Measurements from ENCODE around the gene IGSF21. TPM values are rescaled to one million over a fixed set of nuclear protein-coding genes. Genes with fewer than 3 reads are reported as not detected.

Gene IGSF21
- total and polyA plus RNA-seq, 2 donors (not counting 1 experiment from before 2014, with no cell fraction given), result not detected

DNA sequence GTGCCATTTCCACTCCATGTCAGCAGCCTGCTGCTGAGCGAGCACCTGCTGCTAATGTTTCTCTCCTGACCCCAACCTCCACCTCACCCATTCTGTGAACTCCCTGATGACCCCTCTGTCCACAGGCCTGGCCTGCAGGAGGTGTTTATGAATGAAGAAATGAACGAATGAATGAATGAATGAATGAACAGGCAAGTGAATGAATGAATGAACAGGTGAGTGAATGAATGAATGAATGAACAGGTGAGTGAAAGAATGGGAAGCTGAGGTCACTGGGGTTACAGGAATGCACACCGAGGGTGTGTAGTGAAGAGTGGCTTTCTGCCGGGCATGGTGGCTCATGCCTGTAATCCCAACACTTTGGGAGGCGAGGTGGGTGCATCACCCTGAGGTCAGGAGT is 173.4 kb downstream of the IGSF21 start:
- H4K20me1 ChIP-seq (ENCODE audit: control insufficient read depth, insufficient read depth, low read length, poor library complexity, severe bottlenecking), result no peaks in the 10 kb centered on the region
- intact Hi-C loops (cut with micrococcal nuclease), result no loop called here
- WGBS (ENCODE audit: insufficient coverage), result 69% methylated on average over 4 of the region's 5 CpGs
- Mint-ChIP-seq H3K27me3 (peaks cover 14% of the 10 kb centered on the region), H3K27ac (no peak overlapping the region), H3K9me3 (ENCODE audit: insufficient read depth) (no peaks in the 10 kb centered on the region), H3K4me1 (no peaks in the 10 kb centered on the region), H3K4me3 (no peak overlapping the region)
- H3K9me3 ChIP-seq (ENCODE audit: control extremely low read depth in 1 of 3, control insufficient read depth in 2 of 3, insufficient read depth in 1 of 3, low read length in 2 of 3), result peaks cover 0 to 4% (median 0%) of the 10 kb centered on the region in 3 donors
- CTCF ChIA-PET, result no interaction called here
- no peaks in the 10 kb centered on the region for H3K79me2 ChIP-seq (ENCODE audit: control insufficient read depth, insufficient read depth, low read length)
- H3K27ac ChIP-seq (ENCODE audit: low read length in 2 of 2), result no peak overlapping the region
- H3K4me1 ChIP-seq (ENCODE audit: control insufficient read depth in 2 of 2, insufficient read depth in 2 of 2, low read length in 2 of 2), result no peaks in the 10 kb centered on the region
- no peak overlapping the region for H2AFZ ChIP-seq (ENCODE audit: insufficient read depth, low read depth, low read length, poor library complexity, severe bottlenecking)
- TF ChIP-seq EZH2 (IDR thresholded peaks at IDR 0.05; ENCODE audit: borderline replicate concordance, insufficient read depth, low read depth, low read length, poor library complexity, severe bottlenecking), result no peak
- TF ChIP-seq, protein P1, sequence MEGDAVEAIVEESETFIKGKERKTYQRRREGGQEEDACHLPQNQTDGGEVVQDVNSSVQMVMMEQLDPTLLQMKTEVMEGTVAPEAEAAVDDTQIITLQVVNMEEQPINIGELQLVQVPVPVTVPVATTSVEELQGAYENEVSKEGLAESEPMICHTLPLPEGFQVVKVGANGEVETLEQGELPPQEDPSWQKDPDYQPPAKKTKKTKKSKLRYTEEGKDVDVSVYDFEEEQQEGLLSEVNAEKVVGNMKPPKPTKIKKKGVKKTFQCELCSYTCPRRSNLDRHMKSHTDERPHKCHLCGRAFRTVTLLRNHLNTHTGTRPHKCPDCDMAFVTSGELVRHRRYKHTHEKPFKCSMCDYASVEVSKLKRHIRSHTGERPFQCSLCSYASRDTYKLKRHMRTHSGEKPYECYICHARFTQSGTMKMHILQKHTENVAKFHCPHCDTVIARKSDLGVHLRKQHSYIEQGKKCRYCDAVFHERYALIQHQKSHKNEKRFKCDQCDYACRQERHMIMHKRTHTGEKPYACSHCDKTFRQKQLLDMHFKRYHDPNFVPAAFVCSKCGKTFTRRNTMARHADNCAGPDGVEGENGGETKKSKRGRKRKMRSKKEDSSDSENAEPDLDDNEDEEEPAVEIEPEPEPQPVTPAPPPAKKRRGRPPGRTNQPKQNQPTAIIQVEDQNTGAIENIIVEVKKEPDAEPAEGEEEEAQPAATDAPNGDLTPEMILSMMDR (IDR thresholded peaks at IDR 0.05), result no peak
- H3K27me3 ChIP-seq (replicated peaks in 1 of 4; ENCODE audit: control extremely low read depth in 1 of 4, control insufficient read depth in 3 of 4, insufficient read depth in 4 of 4, low read length in 3 of 4), result no peaks in the 10 kb centered on the region
- H3K4me3 ChIP-seq (ENCODE audit: control extremely low read depth in 1 of 5, extremely low read depth in 1 of 5, insufficient read depth in 1 of 5, low read depth in 2 of 5, low read length in 4 of 5), result no peak overlapping the region
- no peaks in the 10 kb centered on the region for H3K36me3 ChIP-seq (replicated peaks in 1 of 2; ENCODE audit: control extremely low read depth in 1 of 2, control insufficient read depth in 1 of 2, extremely low read depth in 1 of 2, insufficient read depth in 2 of 2, low read length in 1 of 2)
- no peak overlapping the region for H3K4me2 ChIP-seq (replicated peaks; ENCODE audit: low read depth, low read length, poor library complexity, severe bottlenecking)
- DNase-seq, result no peak
- no peak overlapping the region for H3K9ac ChIP-seq (ENCODE audit: low read length)
- POLR2A ChIA-PET, result no interaction called here
- no peak for ATAC-seq (ENCODE audit: low read depth)

- ChIA-PET CTCF (no interaction called here), POLR2A (no interaction called here)
- Histone ChIP-seq H3K79me2 (ENCODE audit: control insufficient read depth, insufficient read depth, low read length) (no peaks in the 10 kb centered on the region), H3K27ac (ENCODE audit: low read length in 2 of 2) (no peak overlapping the region), H2AFZ (ENCODE audit: insufficient read depth, low read depth, low read length, poor library complexity, severe bottlenecking) (no peak overlapping the region), H3K9me3 (ENCODE audit: control extremely low read depth in 1 of 3, control insufficient read depth in 2 of 3, insufficient read depth in 1 of 3, low read length in 2 of 3) (peaks cover 0 to 7% (median 0%) of the 10 kb centered on the region in 3 donors), H3K27me3 (replicated peaks in 1 of 4; ENCODE audit: control extremely low read depth in 1 of 4, control insufficient read depth in 3 of 4, insufficient read depth in 4 of 4, low read length in 3 of 4) (no peaks in the 10 kb centered on the region), H3K9ac (ENCODE audit: low read length) (no peak overlapping the region), H4K20me1 (ENCODE audit: control insufficient read depth, insufficient read depth, low read length, poor library complexity, severe bottlenecking) (no peaks in the 10 kb centered on the region), H3K4me3 (ENCODE audit: control extremely low read depth in 1 of 5, extremely low read depth in 1 of 5, insufficient read depth in 1 of 5, low read depth in 2 of 5, low read length in 4 of 5) (no peak overlapping the region), H3K36me3 (replicated peaks in 1 of 2; ENCODE audit: control extremely low read depth in 1 of 2, control insufficient read depth in 1 of 2, extremely low read depth in 1 of 2, insufficient read depth in 2 of 2, low read length in 1 of 2) (no peaks in the 10 kb centered on the region), H3K4me1 (ENCODE audit: control insufficient read depth in 2 of 2, insufficient read depth in 2 of 2, low read length in 2 of 2) (no peaks in the 10 kb centered on the region), H3K4me2 (replicated peaks; ENCODE audit: low read depth, low read length, poor library complexity, severe bottlenecking) (no peak overlapping the region)
- Mint-ChIP-seq H3K27ac (no peak overlapping the region), H3K4me3 (no peak overlapping the region), H3K4me1 (no peaks in the 10 kb centered on the region), H3K27me3 (peaks cover 14% of the 10 kb centered on the region), H3K9me3 (ENCODE audit: insufficient read depth) (no peaks in the 10 kb centered on the region)
- DNase-seq (no peak), ATAC-seq (ENCODE audit: low read depth) (no peak)
- WGBS (ENCODE audit: insufficient coverage), result 61% methylated on average over 11 of the region's 13 CpGs
- no peak for TF ChIP-seq EZH2 (IDR thresholded peaks at IDR 0.05; ENCODE audit: borderline replicate concordance, insufficient read depth, low read depth, low read length, poor library complexity, severe bottlenecking)
- TF ChIP-seq, protein P1 (IDR thresholded peaks at IDR 0.05), result no peak
- intact Hi-C loops (cut with micrococcal nuclease), result no loop called here
These were observed 175.4 kb downstream of the IGSF21 start for GRCh38 chr1:18282851-18283600.
